GM12873 (cell line): ENCODE measurements around the gene BMAL1.

Experiments
- CTCF ChIP-seq: IDR thresholded peaks from 2 replicates; pipeline ENCODE4 v1.5.1; 2012; ENCODE audit warnings: low read depth, mild to moderate bottlenecking, moderate library complexity, low read length, control low read depth; ENCODE audit not compliant: insufficient read depth; ENCODE audit errors: missing control alignments

BMAL1 gene

GRCh38 chr11:13427440-13427839, 149.8 kb downstream of the BMAL1 start:
- TF ChIP-seq CTCF, result no peak

- TF ChIP-seq CTCF, result no peak
Measured at GRCh38 chr11:13429288-13429687, 151.7 kb downstream of the BMAL1 start.

DNA sequence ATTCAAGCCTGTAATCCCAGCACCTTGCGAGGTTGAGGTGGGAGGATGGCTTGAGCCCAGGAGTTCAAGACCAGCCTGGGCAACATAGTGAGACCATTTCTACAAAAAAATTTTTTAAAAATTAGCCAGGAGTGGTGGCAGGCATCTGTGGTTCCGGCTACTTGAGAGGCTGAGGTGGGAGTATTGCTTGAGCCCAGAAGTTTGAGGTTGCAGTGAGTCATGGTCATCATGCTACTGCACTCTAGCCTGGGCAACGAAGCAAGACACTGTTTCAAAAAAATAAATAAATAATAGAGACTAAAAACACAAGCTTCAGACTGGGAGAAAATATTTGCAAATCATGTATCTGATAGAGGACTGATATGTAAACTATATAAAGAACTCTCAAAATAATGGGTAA, 152.2 kb downstream of the BMAL1 start:
- no peak for TF ChIP-seq CTCF

DNA sequence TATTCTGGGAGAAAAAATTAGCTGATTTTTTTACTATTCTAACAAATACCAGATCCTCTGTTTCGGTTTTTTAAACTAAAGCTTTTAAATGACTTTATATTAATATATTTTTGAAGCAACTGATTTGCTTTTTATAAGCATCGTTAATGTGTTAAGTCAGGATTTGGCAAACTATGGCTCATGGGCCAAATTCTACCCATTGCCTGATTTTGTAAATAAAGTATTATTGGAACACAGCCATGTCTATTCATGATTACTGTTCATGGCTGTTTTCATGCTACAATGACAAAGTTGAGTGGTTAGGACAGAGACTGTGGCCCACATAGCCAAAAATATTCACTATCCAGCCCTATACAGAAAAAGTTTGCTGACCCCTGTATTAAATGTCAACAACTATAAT, 155.8 kb downstream of the BMAL1 start:
- no peak for TF ChIP-seq CTCF

DNA sequence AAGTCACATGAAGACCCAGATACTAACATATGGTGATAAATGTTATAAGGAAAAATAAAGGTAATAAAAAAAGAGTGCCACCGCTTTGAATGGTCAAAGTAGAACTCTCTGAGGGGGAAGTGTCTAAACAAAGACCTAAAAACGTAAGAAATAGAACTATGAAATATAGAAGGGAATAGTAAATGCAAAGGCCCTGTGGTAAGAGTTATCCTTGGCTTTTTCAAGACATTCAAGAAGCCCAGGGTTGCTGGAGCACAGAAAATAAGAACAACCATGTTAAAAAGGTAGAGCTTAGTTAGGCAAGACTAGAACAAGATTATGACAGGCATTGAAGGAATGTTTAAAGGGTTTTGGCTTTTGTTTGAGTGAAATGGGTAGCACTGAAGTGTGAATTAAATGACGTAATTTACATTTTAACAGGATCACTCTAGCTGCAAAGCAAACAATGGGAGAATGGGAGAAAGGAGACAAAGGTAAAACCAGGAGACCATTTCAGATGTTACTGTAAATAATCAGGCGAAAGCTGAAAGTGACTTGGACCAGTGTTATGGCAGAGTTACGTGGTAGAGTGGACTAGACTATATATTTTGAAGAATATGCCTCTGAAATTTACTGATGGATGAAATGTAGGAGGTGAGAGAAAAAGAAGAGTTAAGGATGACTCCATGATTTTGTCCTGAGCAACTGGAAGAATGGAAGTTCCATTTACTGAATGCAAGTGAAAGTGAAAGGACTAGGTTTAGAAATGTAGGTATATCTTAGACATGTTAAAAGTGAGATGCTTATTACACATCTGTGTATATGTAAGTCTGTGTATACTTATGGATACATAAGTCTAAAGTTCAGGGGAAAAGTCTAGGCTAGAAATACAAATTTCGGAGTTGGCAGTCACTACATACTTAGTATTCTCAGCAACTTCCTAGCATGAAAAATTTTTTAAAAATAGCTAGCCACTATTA, 156.9 kb downstream of the BMAL1 start:
- no peak for TF ChIP-seq CTCF
